ENCODE data around the gene CYP2A13.

GRCh38 chr19:41089959-41090358 is 1.7 kb downstream of the CYP2A13 start:
- no peak for TF ChIP-seq CTCF (IDR thresholded peaks at IDR 0.05 in 2 of 3, conservative IDR thresholded peaks at IDR 0.05 in 1 of 3; ENCODE audit: insufficient read depth in 2 of 3, low read depth in 1 of 3, low read length in 3 of 3)
- no peak for TF ChIP-seq CGGBP1 (CRISPR knock-in tag; IDR thresholded peaks at IDR 0.05)
- no peak for TF ChIP-seq MYC (IDR thresholded peaks at IDR 0.05; ENCODE audit: low read depth, low read length)
- no peak for TF ChIP-seq MYC (CRISPR knock-in tag; IDR thresholded peaks at IDR 0.05; ENCODE audit: borderline replicate concordance, low read depth)
- TF ChIP-seq NCOR1 (IDR thresholded peaks at IDR 0.05), result no peak
- no peak for TF ChIP-seq MEF2D (tag; conservative IDR thresholded peaks at IDR 0.05; ENCODE audit: low read depth)
- TF ChIP-seq BHLHE40 (IDR thresholded peaks at IDR 0.05; ENCODE audit: low read length), result no peak
- TF ChIP-seq ZBTB43 (CRISPR knock-in tag; IDR thresholded peaks at IDR 0.05), result no peak
- no peak for TF ChIP-seq FOXM1 (IDR thresholded peaks at IDR 0.05; ENCODE audit: low read depth)
- TF ChIP-seq FOXM1 (CRISPR knock-in tag; IDR thresholded peaks at IDR 0.05; ENCODE audit: low read depth), result no peak
- no peak for TF ChIP-seq NRF1 (conservative IDR thresholded peaks at IDR 0.05 in 1 of 2, IDR thresholded peaks at IDR 0.05 in 1 of 2)
- TF ChIP-seq ZNF561 (CRISPR knock-in tag; conservative IDR thresholded peaks at IDR 0.05), result no peak
- TF ChIP-seq BACH1 (tag; IDR thresholded peaks at IDR 0.05), result no peak
- TF ChIP-seq MLX (CRISPR knock-in tag; conservative IDR thresholded peaks at IDR 0.05), result no peak
- no peak for TF ChIP-seq YY1 (IDR thresholded peaks at IDR 0.05; ENCODE audit: borderline replicate concordance in 1 of 3, control insufficient read depth in 1 of 3, extremely low read depth in 1 of 3, insufficient read depth in 3 of 3, insufficient read length in 1 of 3, insufficient replicate concordance in 2 of 3, low read depth in 1 of 3, low read length in 2 of 3)
